Breast epithelium (tissue), 3 donors: Measurements from ENCODE around the gene CENPP.

Experiments
- CTCF ChIP-seq, 3 donors: fragments of 450-650 bp; IDR thresholded peaks; one replicate each; pipeline ENCODE4 v1.5.1; 2016 to 2017; ENCODE audit warnings: antibody characterized with exemption in 3 of 3, mild to moderate bottlenecking in 3 of 3, moderate library complexity in 3 of 3
- POLR2A ChIP-seq: fragments of 450-650 bp; IDR thresholded peaks from one replicate; pipeline ENCODE4 v1.6.1; 2016; ENCODE audit warnings: antibody characterized with exemption, mild to moderate bottlenecking, moderate library complexity
- POLR2AphosphoS5 ChIP-seq, 3 donors: sonication (generic); formaldehyde crosslinking; IDR thresholded peaks; one replicate each; pipeline ENCODE4 v1.6.1; 2017; ENCODE audit warnings: antibody characterized with exemption in 3 of 3

DNA sequence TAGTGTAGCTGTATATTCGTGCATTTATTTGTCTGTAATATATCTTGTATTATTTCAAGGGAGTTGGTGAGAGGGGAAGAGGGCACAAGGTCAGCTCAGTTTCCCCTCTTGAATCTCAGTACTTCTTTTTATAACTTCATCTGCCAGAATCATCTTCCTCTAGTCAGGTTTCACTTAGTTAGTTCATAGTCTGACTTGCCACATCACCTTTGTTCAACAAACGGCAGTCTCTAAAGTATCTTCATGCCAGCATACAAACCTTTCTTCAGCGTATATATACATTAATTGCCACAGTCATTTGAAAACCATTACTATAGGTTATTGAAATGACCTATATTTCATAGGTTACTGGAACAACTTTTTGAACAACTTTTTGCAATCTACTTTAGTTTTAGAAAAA, 208.5 kb downstream of the CENPP start:
- no peak for TF ChIP-seq CTCF (IDR thresholded peaks at IDR 0.05)
- no peak for TF ChIP-seq POLR2AphosphoS5 (IDR thresholded peaks at IDR 0.05)
- TF ChIP-seq POLR2A: no peak
